Measurements from ENCODE around the gene FOCAD.

Gene FOCAD

GRCh38 chr9:20863945-20864344, 179.9 kb downstream of the FOCAD start:
- Histone ChIP-seq H3K9ac (ENCODE audit: low read length) (no peak overlapping the region), H3K4me1 (ENCODE audit: control insufficient read depth, low read depth, low read length) (no peaks in the 10 kb centered on the region), H3K4me3 (ENCODE audit: low read length) (no peak overlapping the region), H3K27me3 (ENCODE audit: control insufficient read depth, insufficient read depth, low read length) (no peaks in the 10 kb centered on the region), H3K27ac (ENCODE audit: low read length) (no peak overlapping the region), H3K36me3 (ENCODE audit: control insufficient read depth, low read depth, low read length) (no peaks in the 10 kb centered on the region), H3K9me3 (ENCODE audit: control insufficient read depth, low read depth, low read length) (no peaks in the 10 kb centered on the region)

GRCh38 chr9:20865347-20865746, 181.3 kb downstream of the FOCAD start:
- Histone ChIP-seq H3K4me1 (ENCODE audit: control insufficient read depth, low read depth, low read length) (no peaks in the 10 kb centered on the region), H3K27ac (ENCODE audit: low read length) (no peak overlapping the region), H3K9ac (ENCODE audit: low read length) (no peak overlapping the region), H3K27me3 (ENCODE audit: control insufficient read depth, insufficient read depth, low read length) (no peaks in the 10 kb centered on the region), H3K4me3 (ENCODE audit: low read length) (no peak overlapping the region), H3K9me3 (ENCODE audit: control insufficient read depth, low read depth, low read length) (no peaks in the 10 kb centered on the region), H3K36me3 (ENCODE audit: control insufficient read depth, low read depth, low read length) (no peaks in the 10 kb centered on the region)

DNA sequence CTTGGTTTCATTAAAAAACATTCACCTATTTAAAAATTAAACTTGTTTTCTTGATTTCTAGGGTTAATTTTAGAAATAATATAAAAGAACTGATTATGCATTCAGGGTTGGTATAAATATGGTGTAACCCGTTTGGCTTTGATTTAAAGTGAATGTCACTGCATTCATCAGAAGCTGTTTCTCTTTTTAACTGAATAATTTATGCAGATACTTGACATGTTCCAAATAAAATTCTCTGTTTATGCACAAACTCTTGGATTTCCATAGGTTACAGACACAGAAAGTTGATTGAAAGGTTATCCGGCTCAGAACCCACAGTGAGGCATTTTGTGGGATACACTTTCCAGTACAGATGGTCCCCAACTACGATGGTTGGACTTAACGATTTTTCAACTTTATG, 186.1 kb downstream of the FOCAD start:
- no peak overlapping the region for H3K27ac ChIP-seq (ENCODE audit: low read length)
- no peak overlapping the region for H3K4me3 ChIP-seq (ENCODE audit: low read length)
- H3K9me3 ChIP-seq (ENCODE audit: control insufficient read depth, low read depth, low read length): no peaks in the 10 kb centered on the region
- H3K9ac ChIP-seq (ENCODE audit: low read length): no peak overlapping the region
- H3K4me1 ChIP-seq (ENCODE audit: control insufficient read depth, low read depth, low read length): peaks cover 18% of the 10 kb centered on the region
- no peaks in the 10 kb centered on the region for H3K36me3 ChIP-seq (ENCODE audit: control insufficient read depth, low read depth, low read length)
- H3K27me3 ChIP-seq (ENCODE audit: control insufficient read depth, insufficient read depth, low read length): no peaks in the 10 kb centered on the region

DNA sequence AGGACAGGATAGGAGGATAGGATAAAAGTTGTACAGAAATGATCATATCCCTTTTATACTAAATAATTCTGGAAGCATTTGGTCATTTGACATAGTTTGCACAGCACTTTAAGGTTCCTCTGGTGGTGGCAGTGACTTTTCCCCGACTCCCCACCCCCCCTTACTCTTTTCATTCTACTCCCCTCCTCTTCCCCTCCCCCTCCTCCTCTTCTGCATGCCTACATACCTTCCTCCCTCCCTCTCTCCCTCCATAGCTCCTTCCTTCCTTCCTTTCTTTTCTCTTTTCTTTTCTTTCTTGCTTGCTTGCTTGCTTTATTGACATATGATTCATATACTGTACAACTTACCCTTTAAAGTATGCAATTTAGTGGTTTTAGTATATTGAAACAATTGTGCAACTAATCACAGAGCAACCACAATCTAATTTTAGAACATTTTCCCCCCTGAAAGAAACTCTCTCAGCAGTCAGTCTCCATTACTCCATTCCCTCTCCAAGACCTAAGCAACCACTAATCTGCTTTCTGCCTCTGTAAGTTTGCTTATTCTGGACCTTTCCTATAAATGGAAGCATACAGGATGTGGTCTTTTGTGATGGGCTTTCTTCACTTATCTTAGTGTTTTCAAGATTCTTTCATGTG, 188.4 kb downstream of the FOCAD start:
- peaks cover 18% of the 10 kb centered on the region for H3K4me1 ChIP-seq (ENCODE audit: control insufficient read depth, low read depth, low read length)
- H3K9me3 ChIP-seq (ENCODE audit: control insufficient read depth, low read depth, low read length): no peaks in the 10 kb centered on the region
- H3K36me3 ChIP-seq (ENCODE audit: control insufficient read depth, low read depth, low read length): no peaks in the 10 kb centered on the region
- H3K9ac ChIP-seq (ENCODE audit: low read length): peak overlapping the region; percentile 12
- H3K27ac ChIP-seq (ENCODE audit: low read length): peak overlapping the region; percentile 66
- no peaks in the 10 kb centered on the region for H3K27me3 ChIP-seq (ENCODE audit: control insufficient read depth, insufficient read depth, low read length)
- peak overlapping the region; percentile 16 for H3K4me3 ChIP-seq (ENCODE audit: low read length)

DNA sequence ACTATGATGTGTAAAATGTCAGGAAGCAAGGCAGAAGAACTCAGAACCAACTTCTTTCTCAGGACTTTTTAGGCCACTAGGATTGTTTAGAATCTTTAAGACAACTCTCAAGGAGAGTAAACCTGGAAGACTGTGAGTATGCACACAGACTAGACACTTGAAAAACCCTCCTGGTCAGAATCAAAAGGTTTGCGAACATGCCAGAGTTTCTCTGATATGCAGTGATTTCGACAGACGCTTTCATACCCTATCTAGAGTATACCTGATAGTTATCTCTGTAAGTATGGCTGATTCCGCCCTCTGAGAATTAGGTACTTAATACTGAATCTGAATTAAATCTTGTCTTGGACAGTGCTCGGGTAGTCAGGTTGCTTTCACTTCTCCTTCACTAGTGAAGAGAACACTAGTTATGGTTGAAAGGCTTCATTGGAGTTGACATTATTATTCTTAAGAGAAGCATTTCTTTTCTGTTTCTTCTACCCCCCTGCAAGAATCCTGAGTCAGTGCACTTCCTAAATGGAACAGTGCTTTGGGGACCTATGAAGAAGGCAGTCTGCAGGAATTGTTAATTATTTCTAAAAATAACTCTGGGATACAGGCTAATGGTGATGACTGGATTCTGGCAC, 189.3 kb downstream of the FOCAD start:
- peak overlapping the region; percentile 15 for H3K27ac ChIP-seq (ENCODE audit: low read length)
- no peak overlapping the region for H3K9ac ChIP-seq (ENCODE audit: low read length)
- H3K27me3 ChIP-seq (ENCODE audit: control insufficient read depth, insufficient read depth, low read length): no peaks in the 10 kb centered on the region
- no peaks in the 10 kb centered on the region for H3K36me3 ChIP-seq (ENCODE audit: control insufficient read depth, low read depth, low read length)
- H3K9me3 ChIP-seq (ENCODE audit: control insufficient read depth, low read depth, low read length): no peaks in the 10 kb centered on the region
- H3K4me3 ChIP-seq (ENCODE audit: low read length): no peak overlapping the region
- H3K4me1 ChIP-seq (ENCODE audit: control insufficient read depth, low read depth, low read length): peaks cover 18% of the 10 kb centered on the region

GRCh38 chr9:20880271-20880670, 196.2 kb downstream of the FOCAD start:
- Histone ChIP-seq H3K27me3 (ENCODE audit: control insufficient read depth, insufficient read depth, low read length) (no peaks in the 10 kb centered on the region), H3K4me3 (ENCODE audit: low read length) (no peak overlapping the region), H3K9ac (ENCODE audit: low read length) (no peak overlapping the region), H3K9me3 (ENCODE audit: control insufficient read depth, low read depth, low read length) (no peaks in the 10 kb centered on the region), H3K36me3 (ENCODE audit: control insufficient read depth, low read depth, low read length) (peaks cover 20% of the 10 kb centered on the region), H3K4me1 (ENCODE audit: control insufficient read depth, low read depth, low read length) (no peaks in the 10 kb centered on the region), H3K27ac (ENCODE audit: low read length) (no peak overlapping the region)

DNA sequence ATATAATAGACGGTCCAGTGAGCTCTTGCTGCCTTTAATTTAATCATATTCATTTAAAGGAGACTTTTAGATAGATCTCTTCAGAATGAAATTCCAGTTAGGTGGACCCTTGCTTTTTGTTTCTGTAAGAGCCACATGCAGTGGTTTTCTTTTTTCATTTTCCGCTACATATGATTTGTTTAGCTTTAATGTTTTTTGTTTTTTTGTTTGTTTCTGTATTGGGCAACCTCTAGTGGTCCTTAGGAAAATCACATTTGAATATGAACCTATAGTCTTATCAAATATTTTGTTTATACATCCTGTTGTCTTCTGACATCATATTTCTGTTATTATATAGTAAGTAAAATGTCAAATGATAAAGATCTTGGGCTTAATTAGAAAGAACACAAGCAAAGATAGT, 196.6 kb downstream of the FOCAD start:
- Histone ChIP-seq H3K36me3 (ENCODE audit: control insufficient read depth, low read depth, low read length) (peaks cover 20% of the 10 kb centered on the region), H3K4me3 (ENCODE audit: low read length) (no peak overlapping the region), H3K9ac (ENCODE audit: low read length) (no peak overlapping the region), H3K4me1 (ENCODE audit: control insufficient read depth, low read depth, low read length) (no peaks in the 10 kb centered on the region), H3K27ac (ENCODE audit: low read length) (no peak overlapping the region), H3K9me3 (ENCODE audit: control insufficient read depth, low read depth, low read length) (no peaks in the 10 kb centered on the region), H3K27me3 (ENCODE audit: control insufficient read depth, insufficient read depth, low read length) (no peaks in the 10 kb centered on the region)

DNA sequence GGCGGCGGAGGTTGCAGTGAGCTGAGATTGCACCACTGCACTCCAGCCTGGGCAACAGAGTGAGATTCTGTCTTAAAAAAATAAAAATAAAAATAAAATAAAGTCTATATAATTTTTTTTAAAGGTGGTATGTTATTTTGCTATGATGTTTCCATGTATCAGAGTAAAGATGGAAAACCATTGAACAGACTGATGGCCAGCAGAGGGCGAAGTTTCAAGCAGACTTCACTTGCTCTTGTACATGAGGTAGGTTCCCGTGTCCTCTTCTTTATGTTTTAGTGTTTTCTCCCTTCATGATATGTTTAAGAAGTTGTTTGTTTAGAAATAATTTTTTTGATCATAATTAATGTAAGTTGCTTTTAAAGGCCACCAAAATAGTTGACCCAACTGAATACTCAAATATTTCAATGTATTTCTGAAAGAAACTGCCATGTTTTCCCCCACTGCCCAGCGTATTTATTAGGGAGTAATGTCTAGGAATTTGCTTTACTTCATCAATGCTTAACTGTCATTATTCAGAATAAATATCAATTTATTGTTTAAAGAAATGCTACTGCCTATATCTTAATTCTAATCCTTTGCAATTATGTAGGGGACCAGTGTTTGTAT, 201.0 kb downstream of the FOCAD start:
- Histone ChIP-seq H3K27me3 (ENCODE audit: control insufficient read depth, insufficient read depth, low read length) (no peaks in the 10 kb centered on the region), H3K36me3 (ENCODE audit: control insufficient read depth, low read depth, low read length) (peaks cover 20% of the 10 kb centered on the region), H3K27ac (ENCODE audit: low read length) (no peak overlapping the region), H3K9ac (ENCODE audit: low read length) (no peak overlapping the region), H3K4me1 (ENCODE audit: control insufficient read depth, low read depth, low read length) (no peaks in the 10 kb centered on the region), H3K4me3 (ENCODE audit: low read length) (no peak overlapping the region), H3K9me3 (ENCODE audit: control insufficient read depth, low read depth, low read length) (no peaks in the 10 kb centered on the region)

GRCh38 chr9:20898885-20899554, 215.0 kb downstream of the FOCAD start:
- H3K27ac ChIP-seq (ENCODE audit: low read length): no peak overlapping the region
- H3K9me3 ChIP-seq (ENCODE audit: control insufficient read depth, low read depth, low read length): no peaks in the 10 kb centered on the region
- no peaks in the 10 kb centered on the region for H3K4me1 ChIP-seq (ENCODE audit: control insufficient read depth, low read depth, low read length)
- no peak overlapping the region for H3K9ac ChIP-seq (ENCODE audit: low read length)
- H3K4me3 ChIP-seq (ENCODE audit: low read length): no peak overlapping the region
- H3K36me3 ChIP-seq (ENCODE audit: control insufficient read depth, low read depth, low read length): no peaks in the 10 kb centered on the region
- H3K27me3 ChIP-seq (ENCODE audit: control insufficient read depth, insufficient read depth, low read length): no peaks in the 10 kb centered on the region

DNA sequence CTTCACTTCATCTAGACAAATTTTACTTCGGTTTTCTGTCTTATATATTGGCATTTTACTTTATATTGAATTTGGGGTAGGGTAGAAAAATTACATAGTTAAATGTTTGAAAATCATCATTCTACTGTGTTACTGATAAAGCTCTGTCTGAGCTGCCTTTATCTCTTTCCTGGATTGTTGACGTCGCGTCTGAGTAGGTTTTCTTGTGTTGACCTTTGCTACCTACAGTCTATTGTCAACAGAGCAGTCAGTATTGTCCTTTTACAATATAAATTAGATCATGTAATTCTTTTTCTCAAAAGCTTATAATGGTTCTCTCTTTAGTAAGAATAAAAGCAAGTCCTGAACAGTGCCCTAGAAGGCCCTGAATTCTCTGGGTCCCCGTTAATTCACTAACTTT, 219.2 kb downstream of the FOCAD start:
- Histone ChIP-seq H3K36me3 (ENCODE audit: control insufficient read depth, low read depth, low read length) (no peaks in the 10 kb centered on the region), H3K4me1 (ENCODE audit: control insufficient read depth, low read depth, low read length) (no peaks in the 10 kb centered on the region), H3K4me3 (ENCODE audit: low read length) (no peak overlapping the region), H3K27ac (ENCODE audit: low read length) (no peak overlapping the region), H3K27me3 (ENCODE audit: control insufficient read depth, insufficient read depth, low read length) (no peaks in the 10 kb centered on the region), H3K9me3 (ENCODE audit: control insufficient read depth, low read depth, low read length) (no peaks in the 10 kb centered on the region), H3K9ac (ENCODE audit: low read length) (no peak overlapping the region)

DNA sequence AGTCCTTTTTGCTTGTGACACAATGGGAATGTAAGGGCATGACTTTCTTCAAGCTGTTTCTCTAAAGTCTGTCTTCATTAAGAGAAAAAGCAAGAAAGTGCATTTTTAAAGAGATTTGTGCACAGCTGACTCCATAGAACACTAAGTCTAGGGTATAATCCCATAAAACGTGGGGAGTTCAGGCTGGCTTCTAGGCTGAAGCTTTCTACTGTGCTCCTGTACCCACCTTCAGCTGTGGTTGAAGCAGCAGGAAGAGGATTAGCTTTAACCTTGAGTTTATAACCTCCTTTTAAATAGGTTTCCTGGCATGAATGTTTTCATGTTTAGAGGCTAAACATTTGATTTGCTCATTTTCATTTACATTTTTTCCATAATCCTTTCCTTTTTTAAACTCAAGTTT, 220.9 kb downstream of the FOCAD start:
- no peaks in the 10 kb centered on the region for H3K36me3 ChIP-seq (ENCODE audit: control insufficient read depth, low read depth, low read length)
- H3K9me3 ChIP-seq (ENCODE audit: control insufficient read depth, low read depth, low read length): no peaks in the 10 kb centered on the region
- H3K9ac ChIP-seq (ENCODE audit: low read length): no peak overlapping the region
- H3K27ac ChIP-seq (ENCODE audit: low read length): no peak overlapping the region
- H3K27me3 ChIP-seq (ENCODE audit: control insufficient read depth, insufficient read depth, low read length): no peaks in the 10 kb centered on the region
- no peak overlapping the region for H3K4me3 ChIP-seq (ENCODE audit: low read length)
- H3K4me1 ChIP-seq (ENCODE audit: control insufficient read depth, low read depth, low read length): no peaks in the 10 kb centered on the region
